GM10266 (cell line): ENCODE measurements around the gene TMPRSS11E.
"Not testable (repeated sequence)": the region's sequence is repeated elsewhere in the genome, so short reads cannot be mapped to it uniquely, and the experiment has no call there.

Experiments used
- DNase-seq: peaks from one replicate; pipeline ENCODE4 v3.0.0; 2012; ENCODE audit errors: extremely low spot score
- TF ChIP-seq, protein P1 (sequence below): IDR thresholded peaks from 2 replicates; pipeline ENCODE4 v1.5.1; 2012; ENCODE audit warnings: mild to moderate bottlenecking, low read depth; ENCODE audit not compliant: control insufficient read depth, insufficient read depth; ENCODE audit errors: missing control alignments

The TMPRSS11E gene

DNA sequence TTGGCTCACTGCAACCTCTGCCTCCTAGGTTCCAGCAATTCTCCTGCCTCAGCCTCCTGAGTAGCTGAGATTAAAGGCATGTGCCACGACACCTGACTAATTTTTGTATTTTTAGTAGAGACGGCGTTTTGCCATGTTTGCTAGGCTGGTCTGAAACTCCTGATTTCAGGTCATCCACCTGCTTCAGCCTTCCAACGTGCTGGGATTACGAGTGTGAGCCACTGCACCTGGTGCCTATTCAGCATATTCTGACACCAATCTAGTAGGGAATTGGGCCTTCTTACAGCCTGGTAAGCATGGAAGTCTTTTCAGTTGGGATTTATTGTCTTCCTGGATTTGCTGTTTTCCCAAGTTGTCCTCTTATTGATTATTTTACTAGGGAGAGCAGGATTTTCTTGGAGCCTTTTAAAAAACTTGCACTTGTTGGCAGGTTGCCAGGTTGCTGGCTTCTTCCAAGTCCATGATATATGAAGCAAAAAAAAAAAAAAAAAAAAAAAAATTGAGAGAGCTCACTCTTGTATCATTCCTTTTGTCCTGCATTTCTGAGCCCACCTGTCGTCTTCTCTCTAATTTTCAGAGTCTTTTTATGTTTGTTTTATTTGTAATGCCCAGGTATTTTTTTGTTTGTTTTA is 43.7 kb downstream of the TMPRSS11E start:
- TF ChIP-seq, protein P1, sequence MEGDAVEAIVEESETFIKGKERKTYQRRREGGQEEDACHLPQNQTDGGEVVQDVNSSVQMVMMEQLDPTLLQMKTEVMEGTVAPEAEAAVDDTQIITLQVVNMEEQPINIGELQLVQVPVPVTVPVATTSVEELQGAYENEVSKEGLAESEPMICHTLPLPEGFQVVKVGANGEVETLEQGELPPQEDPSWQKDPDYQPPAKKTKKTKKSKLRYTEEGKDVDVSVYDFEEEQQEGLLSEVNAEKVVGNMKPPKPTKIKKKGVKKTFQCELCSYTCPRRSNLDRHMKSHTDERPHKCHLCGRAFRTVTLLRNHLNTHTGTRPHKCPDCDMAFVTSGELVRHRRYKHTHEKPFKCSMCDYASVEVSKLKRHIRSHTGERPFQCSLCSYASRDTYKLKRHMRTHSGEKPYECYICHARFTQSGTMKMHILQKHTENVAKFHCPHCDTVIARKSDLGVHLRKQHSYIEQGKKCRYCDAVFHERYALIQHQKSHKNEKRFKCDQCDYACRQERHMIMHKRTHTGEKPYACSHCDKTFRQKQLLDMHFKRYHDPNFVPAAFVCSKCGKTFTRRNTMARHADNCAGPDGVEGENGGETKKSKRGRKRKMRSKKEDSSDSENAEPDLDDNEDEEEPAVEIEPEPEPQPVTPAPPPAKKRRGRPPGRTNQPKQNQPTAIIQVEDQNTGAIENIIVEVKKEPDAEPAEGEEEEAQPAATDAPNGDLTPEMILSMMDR, result no peak
- DNase-seq, result no peak

DNA sequence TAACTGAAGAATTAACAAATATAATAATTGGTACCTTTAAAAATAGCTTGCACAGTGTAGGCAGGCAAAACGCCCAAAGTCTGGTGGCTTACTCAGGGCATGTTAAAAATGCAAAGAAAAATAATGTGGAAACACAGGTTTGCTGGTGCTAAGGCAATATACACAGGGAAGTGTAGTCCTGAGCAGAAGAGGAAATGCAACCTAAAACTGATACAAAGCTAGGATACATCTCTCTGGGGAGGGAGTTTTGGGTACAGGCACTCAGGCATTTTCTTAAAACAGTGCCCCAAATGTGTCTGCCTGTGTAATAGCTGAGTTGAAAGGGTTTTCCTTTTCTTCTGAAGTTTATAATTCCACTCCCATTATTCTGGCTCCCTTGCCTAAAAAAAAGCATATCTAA is 47.4 kb downstream of the TMPRSS11E start:
- DNase-seq, result no peak
- TF ChIP-seq, protein P1, result no peak

DNA sequence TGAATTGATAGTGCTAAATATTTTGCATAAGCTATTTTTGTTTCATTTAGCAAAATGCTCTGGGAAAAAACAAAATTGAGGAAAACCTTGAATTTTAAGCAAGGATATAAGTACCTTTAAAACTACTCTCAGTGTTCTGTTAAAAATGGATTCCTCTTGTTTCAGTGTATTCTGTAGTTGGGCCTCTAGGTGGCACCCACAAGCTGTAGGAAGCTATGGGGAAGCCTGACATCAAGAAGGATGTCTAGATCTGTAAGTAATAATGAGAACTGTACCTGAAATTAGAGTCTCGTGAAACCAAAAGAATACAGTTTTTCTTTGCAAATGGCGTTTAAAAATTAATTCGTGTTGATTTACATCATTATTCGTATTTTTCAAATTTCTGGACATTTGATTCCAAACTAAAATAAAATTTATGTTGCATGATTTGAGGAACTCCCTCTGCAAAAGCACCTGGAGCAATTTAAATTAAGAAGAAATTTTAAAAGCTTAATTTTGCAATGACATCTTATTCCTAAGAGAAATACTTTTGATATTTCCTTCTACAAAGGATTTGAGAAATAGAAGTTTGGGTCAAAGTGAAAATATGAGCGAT is 51.2 kb downstream of the TMPRSS11E start:
- peak; percentile 44 for DNase-seq
- TF ChIP-seq, protein P1, result peak; percentile 87

DNA sequence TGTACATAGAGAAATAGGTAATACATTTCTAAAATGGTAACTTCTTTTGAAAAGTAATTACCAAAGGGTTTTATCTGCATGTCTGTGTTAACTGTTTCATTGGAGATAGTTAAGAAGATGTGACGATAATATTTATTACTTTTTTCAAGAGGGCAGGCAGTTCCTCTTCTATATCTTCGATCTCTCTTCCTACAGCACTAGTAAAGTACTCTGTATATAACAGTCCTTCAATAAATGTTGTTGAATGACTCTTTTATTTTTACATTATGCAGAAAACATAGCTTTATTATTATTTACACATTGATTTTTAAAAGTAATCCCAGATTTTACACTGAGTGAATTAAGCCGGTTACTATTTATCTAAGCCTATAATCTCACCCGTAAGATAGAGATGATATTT is 51.8 kb downstream of the TMPRSS11E start:
- no peak for DNase-seq
- TF ChIP-seq, protein P1, result no peak

DNA sequence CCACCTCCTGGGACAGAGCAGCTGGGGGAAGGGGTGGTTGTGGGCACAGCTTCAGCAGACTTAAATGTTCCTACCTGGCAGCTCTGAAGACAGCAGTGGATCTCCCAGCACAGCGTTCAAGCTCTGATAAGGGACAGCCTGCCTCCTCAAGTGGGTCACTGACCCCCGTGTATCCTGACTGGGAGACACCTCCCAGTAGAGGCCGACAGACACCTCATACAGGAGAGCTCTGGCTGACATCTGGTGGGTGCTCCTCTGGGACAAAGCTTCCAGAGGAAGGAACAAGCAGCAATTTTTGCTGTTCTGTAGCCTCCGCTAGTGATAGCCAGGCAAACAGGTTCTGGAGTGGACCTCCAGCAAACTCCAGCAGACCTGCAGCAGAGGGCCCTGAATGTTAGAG is 56.2 kb downstream of the TMPRSS11E start:
- DNase-seq, result not testable (repeated sequence)

DNA sequence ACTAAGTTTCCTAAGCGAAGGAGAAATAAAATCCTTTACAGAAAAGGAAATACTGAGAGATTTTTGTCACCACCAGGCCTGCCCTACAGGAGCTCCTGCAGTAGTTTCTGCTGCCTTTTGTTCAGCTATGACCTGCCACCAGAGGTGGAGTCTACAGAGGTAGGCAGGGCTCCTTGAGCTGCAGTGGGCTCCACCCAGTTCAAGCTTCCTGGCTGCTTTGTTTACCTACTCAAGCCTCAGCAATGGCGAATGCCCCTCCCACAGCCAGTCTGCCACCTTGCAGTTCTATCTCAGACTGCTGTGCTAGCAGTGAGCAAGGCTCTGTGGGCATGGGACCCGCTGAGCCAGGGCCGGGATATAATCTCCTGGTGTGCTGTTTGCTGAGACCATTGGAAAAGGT is 57.6 kb downstream of the TMPRSS11E start:
- not testable (repeated sequence) for DNase-seq

DNA sequence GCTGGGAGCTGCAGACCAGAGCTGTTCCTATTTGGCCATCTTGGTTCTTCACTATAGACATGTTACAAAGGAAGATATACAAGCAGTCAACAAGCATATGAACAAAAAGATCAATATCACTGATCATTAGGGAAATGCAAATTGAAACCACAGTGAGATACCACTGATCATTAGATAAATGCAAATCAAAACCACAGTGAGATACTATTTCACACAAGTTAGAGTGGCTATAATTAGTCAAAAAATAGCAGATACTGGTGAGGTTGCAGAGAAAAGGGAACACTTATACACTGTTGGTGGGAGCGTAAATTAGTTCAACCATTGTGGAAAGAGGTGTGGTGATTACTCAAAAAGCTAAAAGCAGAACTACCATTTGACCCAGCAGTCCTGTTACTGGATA is 58.2 kb downstream of the TMPRSS11E start:
- DNase-seq, result not testable (repeated sequence)

DNA sequence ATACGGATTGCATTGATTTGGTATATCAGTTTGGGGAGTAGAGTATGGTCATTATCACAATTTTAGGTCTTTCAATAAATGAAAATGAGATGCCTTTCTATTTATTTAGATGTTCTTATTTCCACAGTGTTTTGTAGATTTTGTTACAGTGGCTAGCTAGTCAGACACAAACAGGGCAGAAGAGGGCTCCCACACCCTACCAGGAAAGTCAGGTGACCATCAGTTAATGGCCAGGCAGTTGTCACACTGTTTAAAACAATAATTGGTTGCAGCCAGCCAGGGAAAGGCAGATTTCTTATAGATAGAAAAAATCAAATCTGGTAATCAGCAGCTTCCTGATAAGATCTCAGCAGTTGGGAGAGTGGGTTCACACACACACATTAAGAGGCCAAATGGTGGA is 71.6 kb downstream of the TMPRSS11E start:
- TF ChIP-seq, protein P1, result no peak
- DNase-seq, result no peak

DNA sequence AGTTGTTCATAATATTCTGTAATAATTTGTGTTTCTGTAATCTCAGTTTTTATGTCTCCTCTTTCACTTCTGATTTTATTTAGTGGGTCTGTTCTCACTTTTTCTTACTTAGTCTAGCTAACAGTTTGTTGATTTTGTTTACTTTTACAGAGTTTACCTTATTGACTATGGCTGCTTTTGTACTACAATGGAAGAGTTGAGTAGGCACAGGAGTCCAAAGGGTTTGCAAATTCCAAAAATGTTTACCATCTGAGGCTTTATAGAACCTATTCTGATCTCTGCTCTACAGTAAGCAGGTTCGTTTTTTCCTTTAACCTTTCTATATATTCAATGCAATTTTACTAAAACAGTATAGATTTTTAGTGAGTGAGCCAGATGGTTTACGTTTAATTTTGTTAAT is 73.7 kb downstream of the TMPRSS11E start:
- TF ChIP-seq, protein P1, result no peak
- no peak for DNase-seq

DNA sequence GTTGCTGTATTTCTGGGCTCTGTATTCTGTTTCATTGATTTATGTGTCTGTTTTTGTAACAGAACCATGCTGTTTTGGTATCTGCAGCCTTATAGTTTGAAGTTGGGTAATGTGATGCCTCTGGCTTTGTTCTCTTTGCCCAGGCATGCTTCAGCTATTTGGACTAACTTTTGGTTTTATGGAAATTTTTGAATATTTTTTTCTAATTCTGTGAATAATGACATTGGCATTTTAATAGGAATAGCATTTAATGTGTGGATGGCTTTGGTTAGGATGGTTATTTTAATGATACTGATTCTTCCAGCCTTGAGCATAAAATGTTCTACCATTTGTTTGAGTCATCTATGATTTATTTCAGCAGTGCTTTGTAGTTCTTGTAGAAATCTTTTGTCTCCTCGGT is 75.0 kb downstream of the TMPRSS11E start:
- DNase-seq, result not testable (repeated sequence)
